Neuronal stem cell (in vitro differentiated cells): ENCODE results near the gene LZTS2.

ENCODE experiments used
- DNase-seq: peaks from one replicate; pipeline ENCODE4 v3.0.0-alpha.2; 2013; ENCODE audit warnings: low spot score
- H2AFZ ChIP-seq: one replicate; pipeline ENCODE4 v1.6.1; 2013; ENCODE audit warnings: mild to moderate bottlenecking, low read length, inconsistent platforms
- H2AK5ac ChIP-seq: 2 replicates; pipeline ENCODE4 v1.6.1; 2013; ENCODE audit warnings: low read depth, mild to moderate bottlenecking, inconsistent platforms, low read length, moderate library complexity, mixed read lengths
- H2BK120ac ChIP-seq: 2 replicates; pipeline ENCODE4 v1.6.1; 2013; ENCODE audit warnings: low read depth, mild to moderate bottlenecking, inconsistent platforms, low read length, moderate library complexity, mixed read lengths
- H2BK12ac ChIP-seq: one replicate; pipeline ENCODE4 v1.6.1; 2013; ENCODE audit warnings: low read length, inconsistent platforms
- H2BK15ac ChIP-seq: 2 replicates; pipeline ENCODE4 v1.6.1; 2013; ENCODE audit warnings: mild to moderate bottlenecking, low read length, inconsistent platforms, mixed read lengths
- H2BK5ac ChIP-seq: one replicate; pipeline ENCODE4 v1.6.1; 2013; ENCODE audit warnings: inconsistent platforms, mild to moderate bottlenecking, low read length, moderate library complexity
- H3K14ac ChIP-seq: one replicate; pipeline ENCODE4 v1.6.1; 2013; ENCODE audit warnings: low read length, inconsistent platforms
- H3K18ac ChIP-seq: 2 replicates; pipeline ENCODE4 v1.6.1; 2013; ENCODE audit warnings: low read length, inconsistent platforms
- H3K23ac ChIP-seq: 2 replicates; pipeline ENCODE4 v1.6.1; 2013; ENCODE audit warnings: low read depth, mild to moderate bottlenecking, mixed read lengths, low read length, inconsistent platforms; ENCODE audit not compliant: poor library complexity
- H3K27ac ChIP-seq: replicated peaks from 3 replicates; pipeline ENCODE4 v1.5.1; 2013; ENCODE audit warnings: low read length, inconsistent platforms
- H3K27me3 ChIP-seq, 3 experiments: 2 replicates each; pipeline ENCODE4 v1.6.1; 2013; ENCODE audit warnings: low read length in 3 of 3, mild to moderate bottlenecking in 2 of 3, inconsistent platforms in 1 of 3, low read depth in 1 of 3, mixed read lengths in 1 of 3, moderate library complexity in 1 of 3; ENCODE audit not compliant: control insufficient read depth in 3 of 3, insufficient read depth in 3 of 3
- H3K36me3 ChIP-seq, 2 donors: replicated peaks in 1 of 2; 2 replicates each; pipeline ENCODE4 v1.6.1; 2013; ENCODE audit warnings: low read length in 2 of 2; ENCODE audit not compliant: control insufficient read depth in 2 of 2, insufficient read depth in 2 of 2
- H3K4ac ChIP-seq: 2 replicates; pipeline ENCODE4 v1.6.1; 2013; ENCODE audit warnings: inconsistent platforms, mild to moderate bottlenecking, low read length, moderate library complexity
- H3K4me1 ChIP-seq, 2 donors: 1 replicate in 1 of 2; 2 replicates in 1 of 2; pipeline ENCODE4 v1.6.1; 2013; ENCODE audit warnings: low read length in 2 of 2, low read depth in 1 of 2; ENCODE audit not compliant: control insufficient read depth in 2 of 2, insufficient read depth in 1 of 2
- H3K4me2 ChIP-seq: one replicate; pipeline ENCODE4 v1.6.1; 2013; ENCODE audit warnings: mild to moderate bottlenecking, low read length, inconsistent platforms; ENCODE audit not compliant: insufficient read depth, poor library complexity, severe bottlenecking
- H3K4me3 ChIP-seq, 2 donors: 2 replicates each; pipeline ENCODE4 v1.5.1; 2013; ENCODE audit warnings: low read length in 2 of 2, mild to moderate bottlenecking in 2 of 2, inconsistent platforms in 1 of 2, moderate library complexity in 1 of 2
- H3K79me1 ChIP-seq: one replicate; pipeline ENCODE4 v1.6.1; 2013; ENCODE audit warnings: low read depth, mild to moderate bottlenecking, inconsistent platforms, low read length, moderate library complexity
- H3K9ac ChIP-seq: one replicate; pipeline ENCODE4 v1.6.1; 2013; ENCODE audit warnings: mild to moderate bottlenecking, low read depth, low read length, inconsistent platforms; ENCODE audit not compliant: poor library complexity
- H3K9me3 ChIP-seq, 2 donors: replicated peaks in 1 of 2; 2 replicates each; pipeline versions ENCODE3 to v1.6.1; 2013; ENCODE audit warnings: low read length in 2 of 2, mild to moderate bottlenecking in 2 of 2, inconsistent platforms in 1 of 2, low read depth in 1 of 2, mixed read lengths in 1 of 2, moderate library complexity in 1 of 2; ENCODE audit not compliant: control insufficient read depth in 2 of 2, insufficient read depth in 1 of 2
- H4K8ac ChIP-seq: one replicate; pipeline ENCODE4 v1.6.1; 2013; ENCODE audit warnings: low read depth, mild to moderate bottlenecking, inconsistent platforms, low read length, moderate library complexity
- H4K91ac ChIP-seq: one replicate; pipeline ENCODE4 v1.6.1; 2013; ENCODE audit warnings: low read length, low read depth, mild to moderate bottlenecking, inconsistent platforms; ENCODE audit not compliant: poor library complexity
- WGBS, 2 donors: extraction: QIAGEN DNeasy Blood & Tissue Kit; methylation state at CpG; one replicate each; pipeline ENCODE4 v1.1.7; 2013; ENCODE audit warnings: missing lambda C conversion rate in 2 of 2, mixed read lengths in 1 of 2; ENCODE audit not compliant: insufficient read length in 2 of 2, insufficient replicate concordance in 1 of 2; ENCODE audit errors: extremely low coverage in 2 of 2; 5-methylcytosine and 5-hydroxymethylcytosine counted together

The LZTS2 gene

DNA sequence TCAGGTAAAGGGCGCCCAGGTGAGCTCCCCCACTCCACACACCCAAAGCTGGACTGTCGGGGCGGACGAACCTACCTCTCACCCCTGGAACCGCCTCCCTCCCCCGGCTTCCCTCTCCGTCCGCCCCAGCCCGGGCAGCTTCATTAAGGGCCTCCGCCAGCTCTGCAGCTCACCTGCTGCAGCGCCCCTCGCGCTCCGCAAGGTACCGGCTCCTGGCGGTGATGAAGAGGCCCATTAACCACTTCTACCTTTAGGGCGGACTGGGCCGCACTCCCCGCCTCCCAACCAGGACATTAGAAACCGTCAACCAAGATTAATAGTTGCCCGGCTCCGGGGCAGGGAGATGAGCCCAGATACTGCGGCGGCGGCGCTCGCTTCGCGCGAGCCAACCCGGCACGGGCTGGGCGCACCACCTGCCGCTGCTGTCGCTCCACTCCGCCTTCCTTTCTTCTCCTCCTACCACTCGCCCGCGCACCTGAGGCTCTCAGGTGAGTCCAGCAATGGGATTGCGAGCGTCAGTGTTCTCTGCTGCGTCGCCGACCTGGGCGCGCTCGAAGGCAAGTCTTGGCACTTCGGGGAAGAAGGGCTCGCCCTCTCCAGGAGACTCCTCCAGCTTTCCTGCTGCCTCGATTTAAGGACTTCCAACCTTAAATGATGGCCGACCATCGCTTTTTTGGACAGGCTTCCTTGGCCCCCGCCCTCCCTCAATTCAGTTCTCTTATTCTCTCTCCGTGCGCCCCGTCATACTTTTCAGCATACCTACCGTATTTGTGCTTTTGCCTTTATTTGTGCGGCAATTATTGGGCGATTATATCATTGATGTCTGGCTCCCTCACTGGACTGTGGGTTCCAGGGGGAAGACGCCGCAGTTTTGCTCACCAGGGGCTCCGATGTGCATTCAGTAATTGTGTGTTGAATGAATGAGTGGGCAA, 48.6 kb downstream of the LZTS2 start:
- no CpG with 5 or more reads among the region's 62 CpGs for WGBS, 2 donors
- Histone ChIP-seq H3K18ac (peak overlapping the region; percentile 54), H3K23ac (no peak overlapping the region), H3K9me3 (no peaks in the 10 kb centered on the region), H2BK120ac (no peak overlapping the region), H2BK15ac (no peak overlapping the region), H4K91ac (no peak overlapping the region), H2AFZ (no peak overlapping the region), H3K27ac (no peak overlapping the region), H3K4me2 (no peak overlapping the region), H3K27me3 (peaks cover 0 to 68% (median 27%) of the 10 kb centered on the region in 3 experiments), H3K4ac (no peak overlapping the region), H3K14ac (no peak overlapping the region), H2BK5ac (no peak overlapping the region), H3K9ac (peak overlapping the region; percentile 76), H3K4me1 (peaks cover 11 to 15% of the 10 kb centered on the region in 2 donors), H3K79me1 (no peaks in the 10 kb centered on the region), H2BK12ac (no peak overlapping the region), H3K36me3 (peaks cover 0 to 2% of the 10 kb centered on the region in 2 donors), H3K4me3 (no peak overlapping the region), H2AK5ac (no peak overlapping the region), H4K8ac (no peak overlapping the region)
- DNase-seq = no peak

DNA sequence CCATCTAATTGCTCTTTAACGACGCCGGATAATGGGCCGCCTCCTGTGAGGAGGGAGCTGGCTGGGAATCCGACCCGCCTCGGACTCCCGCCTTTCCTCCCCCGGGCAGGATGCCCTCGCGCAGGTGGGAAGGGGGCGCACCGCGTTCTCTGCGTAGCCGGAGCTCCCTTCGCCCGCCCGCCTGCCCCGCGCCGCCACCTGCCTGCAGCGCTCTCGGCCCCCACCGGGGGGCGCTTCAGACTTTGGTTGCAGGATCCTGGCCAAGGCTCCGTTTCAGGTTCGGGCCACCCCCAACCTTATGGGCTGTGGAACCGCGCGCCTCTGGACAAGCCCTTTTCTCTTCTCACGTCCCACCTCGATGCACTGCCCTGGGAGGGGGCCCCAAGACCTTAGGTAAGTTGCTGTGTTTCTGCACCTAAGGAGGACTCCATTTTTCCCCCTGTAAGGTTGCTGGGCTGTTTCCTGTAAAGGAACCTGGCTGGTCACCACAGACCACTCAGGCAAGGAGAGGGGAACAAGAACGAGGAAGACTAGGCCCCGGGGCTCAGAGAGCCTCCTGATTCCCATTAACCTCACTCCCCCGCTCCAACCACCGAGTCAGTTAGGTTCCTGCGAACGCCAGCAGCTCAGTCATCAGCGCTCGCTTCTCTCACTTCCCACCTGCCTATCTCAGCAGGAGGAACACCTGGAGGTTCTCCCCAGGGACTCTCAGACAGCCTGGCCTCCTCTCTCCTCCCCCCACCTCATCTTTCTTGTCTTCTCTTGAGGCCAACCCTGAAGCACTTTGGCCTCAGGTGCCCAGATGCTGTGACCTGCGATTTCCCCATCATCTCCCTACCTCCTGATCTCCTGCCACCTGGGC, 50.8 kb downstream of the LZTS2 start:
- WGBS, 2 donors = no CpG with 5 or more reads among the region's 42 CpGs
- no peak overlapping the region for H2BK5ac ChIP-seq

DNA sequence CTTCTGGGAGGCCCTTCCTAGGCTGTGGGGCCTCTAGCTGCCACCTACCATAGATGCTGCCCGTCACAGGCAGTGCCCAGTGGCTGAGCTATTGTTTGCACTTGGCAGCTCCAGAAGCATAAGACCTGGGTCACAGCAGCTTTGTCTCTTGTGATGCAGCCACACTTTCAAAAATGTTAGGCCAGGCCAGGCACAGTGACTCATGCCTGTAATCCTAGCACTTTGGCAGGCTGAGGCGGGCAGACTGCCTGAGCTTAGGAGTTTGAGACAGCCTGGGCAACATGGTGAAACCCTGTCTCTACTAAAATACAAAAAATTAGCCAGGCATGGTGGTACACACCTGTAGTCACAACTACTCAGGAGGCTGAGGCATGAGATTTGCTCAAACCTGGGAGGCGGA, 52.7 kb downstream of the LZTS2 start:
- Histone ChIP-seq H3K27ac (no peak overlapping the region), H3K36me3 (peaks cover 0 to 32% of the 10 kb centered on the region in 2 donors), H2AK5ac (no peak overlapping the region), H3K4me1 (peaks cover 0 to 8% of the 10 kb centered on the region in 2 donors), H2BK5ac (no peak overlapping the region), H3K79me1 (no peaks in the 10 kb centered on the region), H4K91ac (no peak overlapping the region), H2AFZ (no peak overlapping the region), H3K14ac (no peak overlapping the region), H3K18ac (no peak overlapping the region), H3K4me2 (no peak overlapping the region), H3K23ac (no peak overlapping the region), H2BK120ac (no peak overlapping the region), H2BK15ac (no peak overlapping the region), H3K9ac (no peak overlapping the region), H3K9me3 (no peaks in the 10 kb centered on the region), H3K4ac (no peak overlapping the region), H4K8ac (no peak overlapping the region), H3K4me3 (no peak overlapping the region), H3K27me3 (peaks cover 0 to 44% (median 22%) of the 10 kb centered on the region in 3 experiments), H2BK12ac (no peak overlapping the region)
- no peak for DNase-seq
- no CpG with 5 or more reads among the region's 3 CpGs for WGBS, 2 donors

More for the DNA sequence above, 50.8 kb downstream of the LZTS2 start:
- Histone ChIP-seq H3K18ac (peak overlapping the region; percentile 65), H3K4ac (no peak overlapping the region), H4K8ac (no peak overlapping the region), H2BK12ac (no peak overlapping the region), H3K4me3 (no peak overlapping the region), H4K91ac (no peak overlapping the region), H2AFZ (no peak overlapping the region), H2AK5ac (no peak overlapping the region), H3K4me1 (peaks cover 3 to 13% of the 10 kb centered on the region in 2 donors), H3K23ac (peak overlapping the region; percentile 21), H3K4me2 (peak overlapping the region; percentile 22), H3K27me3 (peaks cover 0 to 60% (median 27%) of the 10 kb centered on the region in 3 experiments), H3K36me3 (peaks cover 0 to 14% of the 10 kb centered on the region in 2 donors), H3K9me3 (no peaks in the 10 kb centered on the region), H3K14ac (peak overlapping the region; percentile 47), H3K79me1 (no peaks in the 10 kb centered on the region), H2BK15ac (no peak overlapping the region), H2BK120ac (no peak overlapping the region), H3K9ac (no peak overlapping the region), H3K27ac (no peak overlapping the region)
- DNase-seq = peak; percentile 76

DNA sequence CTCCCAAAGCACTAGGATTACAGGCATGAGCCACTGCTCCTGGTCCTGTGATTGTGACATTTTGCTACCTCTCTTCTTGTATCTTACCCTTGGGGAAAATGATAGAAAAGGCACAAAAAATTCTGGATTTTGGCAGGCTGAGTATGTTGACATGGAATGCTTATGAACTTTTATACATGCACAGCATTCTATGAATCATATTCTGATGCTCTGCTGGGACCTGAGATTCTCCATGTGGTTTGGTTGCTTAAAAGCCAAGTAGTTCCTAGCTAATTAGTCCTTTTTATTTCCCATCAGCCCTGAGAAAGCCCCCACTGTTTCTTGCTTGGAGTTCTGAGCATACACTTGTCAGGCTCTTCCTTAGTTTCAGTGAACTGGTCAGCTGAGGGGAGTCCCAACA, 53.9 kb downstream of the LZTS2 start:
- H3K27ac ChIP-seq = no peak overlapping the region
- H2BK5ac ChIP-seq = no peak overlapping the region
- no peak overlapping the region for H2AFZ ChIP-seq
- H3K79me1 ChIP-seq = no peaks in the 10 kb centered on the region
- no peak overlapping the region for H2BK120ac ChIP-seq
- DNase-seq = no peak
- no peak overlapping the region for H4K91ac ChIP-seq
- H4K8ac ChIP-seq = no peak overlapping the region
- H3K23ac ChIP-seq = no peak overlapping the region
- H2BK15ac ChIP-seq = no peak overlapping the region
- H3K4me2 ChIP-seq = no peak overlapping the region
- H3K36me3 ChIP-seq = peaks cover 0 to 41% of the 10 kb centered on the region in 2 donors
- H2AK5ac ChIP-seq = no peak overlapping the region
- no peak overlapping the region for H2BK12ac ChIP-seq
- no peak overlapping the region for H3K14ac ChIP-seq
- H3K9ac ChIP-seq = no peak overlapping the region
- peaks cover 0 to 32% (median 11%) of the 10 kb centered on the region in 3 experiments for H3K27me3 ChIP-seq
- no peaks in the 10 kb centered on the region for H3K9me3 ChIP-seq
- no peak overlapping the region for H3K4ac ChIP-seq
- no peak overlapping the region for H3K18ac ChIP-seq
- H3K4me3 ChIP-seq = no peak overlapping the region
- H3K4me1 ChIP-seq = peaks cover 0 to 6% of the 10 kb centered on the region in 2 donors
